ENCODE results near the gene SLC44A5. TPM values are rescaled to one million over a fixed set of nuclear protein-coding genes. Genes with fewer than 3 reads are reported as not detected.

The SLC44A5 gene
- total RNA-seq, 1 experiment from 2014 or later, result 0.80 TPM

DNA sequence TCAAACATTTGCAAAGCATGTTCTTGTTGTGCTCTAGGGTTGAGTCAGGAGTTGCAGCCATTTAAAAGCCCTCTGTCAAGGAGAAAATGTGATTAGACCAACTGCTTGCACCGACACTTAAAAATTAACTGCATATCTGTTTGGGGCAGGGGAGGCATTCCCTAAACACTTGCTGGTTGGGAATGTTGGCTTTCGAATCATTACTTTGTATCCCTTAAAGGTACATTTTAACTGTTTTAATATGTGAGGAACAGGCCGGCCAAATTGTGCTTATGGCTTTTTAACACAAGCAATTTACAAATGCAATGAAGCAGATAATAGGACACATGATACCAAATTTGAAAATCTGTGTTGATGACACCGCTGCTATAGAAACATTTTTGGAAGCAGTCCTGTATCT is 317.6 kb downstream of the SLC44A5 start:
- no peaks in the 10 kb centered on the region for H3K36me3 ChIP-seq (ENCODE audit: insufficient read depth, low read length, poor library complexity, severe bottlenecking)
- intact Hi-C loops (cut with micrococcal nuclease; ENCODE audit: unreplicated experiment), result no loop called here
- ChIA-PET POLR2A (ENCODE audit: low non-redundant PET) (no interaction called here), CTCF (no interaction called here)
- DNase-seq (ENCODE audit: low spot score), result no peak
- H3K27me3 ChIP-seq (replicated peaks; ENCODE audit: insufficient read depth, low read depth, low read length, poor library complexity), result no peaks in the 10 kb centered on the region
- BruUV-seq (replicated peaks), result no TSS peak
- TF ChIP-seq, protein P1, sequence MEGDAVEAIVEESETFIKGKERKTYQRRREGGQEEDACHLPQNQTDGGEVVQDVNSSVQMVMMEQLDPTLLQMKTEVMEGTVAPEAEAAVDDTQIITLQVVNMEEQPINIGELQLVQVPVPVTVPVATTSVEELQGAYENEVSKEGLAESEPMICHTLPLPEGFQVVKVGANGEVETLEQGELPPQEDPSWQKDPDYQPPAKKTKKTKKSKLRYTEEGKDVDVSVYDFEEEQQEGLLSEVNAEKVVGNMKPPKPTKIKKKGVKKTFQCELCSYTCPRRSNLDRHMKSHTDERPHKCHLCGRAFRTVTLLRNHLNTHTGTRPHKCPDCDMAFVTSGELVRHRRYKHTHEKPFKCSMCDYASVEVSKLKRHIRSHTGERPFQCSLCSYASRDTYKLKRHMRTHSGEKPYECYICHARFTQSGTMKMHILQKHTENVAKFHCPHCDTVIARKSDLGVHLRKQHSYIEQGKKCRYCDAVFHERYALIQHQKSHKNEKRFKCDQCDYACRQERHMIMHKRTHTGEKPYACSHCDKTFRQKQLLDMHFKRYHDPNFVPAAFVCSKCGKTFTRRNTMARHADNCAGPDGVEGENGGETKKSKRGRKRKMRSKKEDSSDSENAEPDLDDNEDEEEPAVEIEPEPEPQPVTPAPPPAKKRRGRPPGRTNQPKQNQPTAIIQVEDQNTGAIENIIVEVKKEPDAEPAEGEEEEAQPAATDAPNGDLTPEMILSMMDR (conservative IDR thresholded peaks at IDR 0.05; ENCODE audit: low read depth, low read length), result no peak
- no peak for TF ChIP-seq EZH2 (IDR thresholded peaks at IDR 0.05; ENCODE audit: borderline replicate concordance, low read depth, low read length, poor library complexity, severe bottlenecking)
- no peaks in the 10 kb centered on the region for H3K9me3 ChIP-seq (ENCODE audit: low read depth, low read length, poor library complexity, severe bottlenecking)
- H3K4me3 ChIP-seq (ENCODE audit: low read depth, low read length, poor library complexity, severe bottlenecking), result no peak overlapping the region
- no peak overlapping the region for H3K27ac ChIP-seq (ENCODE audit: low read depth, low read length, poor library complexity, severe bottlenecking)
- H3K4me1 ChIP-seq (ENCODE audit: insufficient read depth, low read length, poor library complexity, severe bottlenecking), result no peaks in the 10 kb centered on the region

DNA sequence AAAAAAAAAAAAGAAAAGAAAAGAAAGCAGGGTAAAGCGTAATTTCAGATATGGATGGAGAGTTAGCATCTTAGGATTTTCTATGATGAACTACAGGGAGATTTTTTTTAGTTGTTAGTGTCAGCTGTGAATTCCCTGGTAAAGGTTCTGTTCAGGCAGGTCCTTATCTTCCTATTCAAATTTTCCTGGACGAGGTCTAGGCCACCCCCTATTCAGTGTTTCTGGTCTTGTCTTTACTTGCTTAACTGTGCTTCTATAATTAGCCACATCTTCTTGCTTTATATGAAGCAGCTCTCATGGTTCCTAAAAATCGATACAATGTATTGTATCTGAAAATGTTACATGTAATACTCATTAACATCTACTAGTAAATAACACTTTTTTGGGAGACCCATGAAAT is 318.9 kb downstream of the SLC44A5 start:
- no peak for TF ChIP-seq EZH2 (IDR thresholded peaks at IDR 0.05; ENCODE audit: borderline replicate concordance, low read depth, low read length, poor library complexity, severe bottlenecking)
- TF ChIP-seq, protein P1 (conservative IDR thresholded peaks at IDR 0.05; ENCODE audit: low read depth, low read length), result no peak
- CTCF ChIA-PET, result no interaction called here
- intact Hi-C loops (cut with micrococcal nuclease; ENCODE audit: unreplicated experiment), result no loop called here
- no peak for DNase-seq (ENCODE audit: low spot score)
- H3K27ac ChIP-seq (ENCODE audit: low read depth, low read length, poor library complexity, severe bottlenecking), result no peak overlapping the region
- POLR2A ChIA-PET (ENCODE audit: low non-redundant PET), result no interaction called here
- no TSS peak for BruUV-seq (replicated peaks)
- H3K9me3 ChIP-seq (ENCODE audit: low read depth, low read length, poor library complexity, severe bottlenecking), result no peaks in the 10 kb centered on the region
- no peaks in the 10 kb centered on the region for H3K27me3 ChIP-seq (replicated peaks; ENCODE audit: insufficient read depth, low read depth, low read length, poor library complexity)
- H3K4me1 ChIP-seq (ENCODE audit: insufficient read depth, low read length, poor library complexity, severe bottlenecking), result no peaks in the 10 kb centered on the region
- no peak overlapping the region for H3K4me3 ChIP-seq (ENCODE audit: low read depth, low read length, poor library complexity, severe bottlenecking)
- no peaks in the 10 kb centered on the region for H3K36me3 ChIP-seq (ENCODE audit: insufficient read depth, low read length, poor library complexity, severe bottlenecking)

DNA sequence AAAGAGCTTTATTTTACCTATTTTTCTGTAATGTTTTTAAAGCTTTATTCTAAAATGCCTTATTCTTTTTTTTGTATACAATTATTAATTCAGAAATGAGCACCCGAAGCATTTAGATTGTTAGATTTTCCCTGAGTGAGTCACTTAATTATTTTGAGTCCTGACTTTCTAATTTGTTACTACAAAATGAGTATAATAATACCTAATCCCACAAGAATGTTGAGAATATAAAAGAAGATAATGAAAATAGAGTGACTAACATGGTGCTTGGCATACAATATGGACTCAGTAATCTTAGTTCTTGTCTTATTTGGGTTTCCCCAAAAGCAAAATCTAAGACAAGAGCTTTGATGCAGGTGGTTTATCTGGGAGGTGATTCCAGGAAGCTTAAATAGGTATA is 334.5 kb downstream of the SLC44A5 start:
- Histone ChIP-seq H3K27me3 (replicated peaks; ENCODE audit: insufficient read depth, low read depth, low read length, poor library complexity) (no peaks in the 10 kb centered on the region), H3K36me3 (ENCODE audit: insufficient read depth, low read length, poor library complexity, severe bottlenecking) (no peaks in the 10 kb centered on the region), H3K4me3 (ENCODE audit: low read depth, low read length, poor library complexity, severe bottlenecking) (no peak overlapping the region), H3K27ac (ENCODE audit: low read depth, low read length, poor library complexity, severe bottlenecking) (no peak overlapping the region), H3K4me1 (ENCODE audit: insufficient read depth, low read length, poor library complexity, severe bottlenecking) (no peaks in the 10 kb centered on the region), H3K9me3 (ENCODE audit: low read depth, low read length, poor library complexity, severe bottlenecking) (no peaks in the 10 kb centered on the region)
- ChIA-PET CTCF (no interaction called here), POLR2A (ENCODE audit: low non-redundant PET) (no interaction called here)
- no peak for DNase-seq (ENCODE audit: low spot score)
- intact Hi-C loops (cut with micrococcal nuclease; ENCODE audit: unreplicated experiment), result no loop called here
- TF ChIP-seq, protein P1 (conservative IDR thresholded peaks at IDR 0.05; ENCODE audit: low read depth, low read length), result no peak
- TF ChIP-seq EZH2 (IDR thresholded peaks at IDR 0.05; ENCODE audit: borderline replicate concordance, low read depth, low read length, poor library complexity, severe bottlenecking), result no peak
- BruUV-seq (replicated peaks), result no TSS peak
